GM21528 (cell line): ENCODE measurements around the gene MORF4L1.
"Not testable (repeated sequence)": the region's sequence is repeated elsewhere in the genome, so short reads cannot be mapped to it uniquely, and the experiment has no call there.

Source experiments
- ATAC-seq: cut with Tn5 transposase; IDR thresholded peaks from one replicate; pipeline ENCODE4 v1.9.1; 2021; ENCODE audit warnings: mild to moderate bottlenecking, moderate library complexity; ENCODE audit not compliant: unreplicated experiment, low FRiP score

MORF4L1 gene

GRCh38 chr15:78855746-78856145 is 16.9 kb upstream of the MORF4L1 start:
- ATAC-seq: no peak

DNA sequence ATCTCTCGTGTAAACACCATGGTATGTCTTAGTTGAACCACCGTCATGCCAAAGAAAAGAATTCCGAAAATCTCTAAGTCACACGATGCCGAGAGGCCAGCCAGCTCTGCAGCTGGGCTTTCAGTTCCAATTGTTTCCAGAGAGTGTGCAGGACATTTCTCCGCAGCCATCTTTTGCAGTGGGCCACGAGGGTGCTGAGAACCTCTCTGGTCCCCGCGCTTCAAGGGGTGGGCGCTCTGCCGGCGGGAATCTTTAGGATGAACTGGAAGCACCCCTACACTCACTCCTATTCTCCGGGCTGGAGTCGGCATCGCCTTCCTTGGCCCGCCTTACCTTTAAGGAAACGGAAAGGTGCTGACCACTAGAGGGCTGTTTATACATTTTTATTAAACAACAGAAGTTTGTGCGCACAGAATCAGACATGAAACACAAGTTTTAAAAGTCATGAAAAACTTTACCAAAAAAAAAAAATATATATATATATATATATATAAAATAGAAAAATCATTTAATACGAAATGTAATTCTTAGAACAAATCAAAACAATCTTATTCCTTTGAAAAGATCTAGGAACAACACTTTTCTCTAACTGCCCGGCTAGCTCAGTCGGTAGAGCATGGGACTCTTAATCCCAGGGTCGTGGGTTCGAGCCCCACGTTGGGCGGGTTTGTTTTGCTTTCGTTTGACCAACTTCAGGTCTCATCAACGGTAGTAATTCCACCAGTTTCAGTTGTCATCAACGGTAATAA is 12.5 kb upstream of the MORF4L1 start:
- ATAC-seq: peak; percentile 79

GRCh38 chr15:78865585-78865984 is 7.1 kb upstream of the MORF4L1 start:
- not testable (repeated sequence) for ATAC-seq

- not testable (repeated sequence) for ATAC-seq
Measured at GRCh38 chr15:78866031-78866430, 6.7 kb upstream of the MORF4L1 start.

- no peak for ATAC-seq
Measured at GRCh38 chr15:78866803-78867202, 5.9 kb upstream of the MORF4L1 start.

- ATAC-seq: no peak
Measured at GRCh38 chr15:78868366-78868765, 4.3 kb upstream of the MORF4L1 start.

DNA sequence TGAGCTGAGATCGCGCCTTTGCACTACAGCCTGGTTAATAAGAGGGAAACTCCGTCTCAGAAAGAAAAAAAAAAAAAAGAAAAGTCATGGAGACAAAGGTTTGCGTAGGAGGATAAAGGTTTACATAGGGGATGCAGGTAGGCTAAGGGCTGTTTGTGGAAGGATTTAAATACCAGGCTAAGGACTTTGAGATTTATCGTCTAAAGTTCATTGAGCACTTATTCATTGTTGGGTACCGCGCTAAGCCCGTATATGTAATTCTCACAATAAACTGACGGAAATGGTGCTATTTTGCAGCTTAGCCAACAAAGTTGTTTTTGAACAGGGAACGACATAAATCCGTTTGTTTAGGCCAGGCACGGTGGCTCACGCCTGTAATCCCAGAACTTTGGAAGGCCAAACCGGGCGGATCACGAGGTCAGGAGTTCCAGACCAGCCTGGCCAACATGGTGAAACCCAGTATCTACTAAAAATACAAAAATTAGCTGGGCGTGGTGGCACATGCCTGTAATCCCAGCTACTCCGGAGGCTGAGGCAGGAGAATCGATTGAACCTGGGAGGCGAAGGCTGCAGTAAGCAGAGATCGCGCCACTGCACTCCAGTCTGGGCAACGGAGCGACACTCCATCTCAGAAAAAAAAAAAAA is 1.1 kb upstream of the MORF4L1 start:
- ATAC-seq: not testable (repeated sequence)

DNA sequence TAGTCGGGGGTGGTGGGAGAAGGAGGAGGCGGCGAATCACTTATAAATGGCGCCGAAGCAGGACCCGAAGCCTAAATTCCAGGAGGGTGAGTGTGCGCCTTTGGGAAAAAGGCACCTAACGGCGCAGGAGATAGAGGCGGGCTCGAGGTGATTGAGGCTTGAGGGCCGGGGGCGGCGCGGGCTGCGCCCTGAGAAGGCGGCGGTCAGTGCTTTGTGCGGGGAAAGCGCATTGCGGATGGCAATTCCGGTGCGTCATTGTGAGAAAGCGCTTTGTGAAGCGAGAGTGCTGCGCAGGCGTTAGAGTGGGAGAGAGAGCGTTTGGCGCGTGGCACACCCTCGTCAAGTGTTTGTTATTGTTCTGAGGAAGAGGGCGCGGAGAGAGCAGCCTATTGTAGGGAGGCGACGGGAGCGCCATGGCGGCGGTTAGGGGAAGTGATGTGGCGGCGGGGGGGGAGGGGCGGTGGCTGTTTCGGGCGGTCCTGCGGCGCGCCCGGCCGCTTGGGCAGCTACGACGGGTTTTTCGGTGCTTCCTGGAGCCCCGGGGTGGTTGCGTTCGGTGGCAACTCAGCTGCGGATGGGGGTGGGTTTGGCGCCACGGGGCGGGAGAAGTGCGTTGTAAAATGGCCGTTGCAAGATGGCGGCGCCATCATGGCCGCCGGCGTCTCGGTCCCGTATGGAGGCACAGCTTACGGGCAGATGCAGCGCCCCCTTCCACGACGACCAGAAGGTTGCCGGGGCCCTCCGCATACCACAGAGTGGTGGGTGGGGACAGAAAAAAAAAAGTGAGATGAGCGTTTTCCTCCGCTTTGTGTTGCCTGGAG is 492 bp downstream of the MORF4L1 start:
- ATAC-seq: peak; percentile 72

DNA sequence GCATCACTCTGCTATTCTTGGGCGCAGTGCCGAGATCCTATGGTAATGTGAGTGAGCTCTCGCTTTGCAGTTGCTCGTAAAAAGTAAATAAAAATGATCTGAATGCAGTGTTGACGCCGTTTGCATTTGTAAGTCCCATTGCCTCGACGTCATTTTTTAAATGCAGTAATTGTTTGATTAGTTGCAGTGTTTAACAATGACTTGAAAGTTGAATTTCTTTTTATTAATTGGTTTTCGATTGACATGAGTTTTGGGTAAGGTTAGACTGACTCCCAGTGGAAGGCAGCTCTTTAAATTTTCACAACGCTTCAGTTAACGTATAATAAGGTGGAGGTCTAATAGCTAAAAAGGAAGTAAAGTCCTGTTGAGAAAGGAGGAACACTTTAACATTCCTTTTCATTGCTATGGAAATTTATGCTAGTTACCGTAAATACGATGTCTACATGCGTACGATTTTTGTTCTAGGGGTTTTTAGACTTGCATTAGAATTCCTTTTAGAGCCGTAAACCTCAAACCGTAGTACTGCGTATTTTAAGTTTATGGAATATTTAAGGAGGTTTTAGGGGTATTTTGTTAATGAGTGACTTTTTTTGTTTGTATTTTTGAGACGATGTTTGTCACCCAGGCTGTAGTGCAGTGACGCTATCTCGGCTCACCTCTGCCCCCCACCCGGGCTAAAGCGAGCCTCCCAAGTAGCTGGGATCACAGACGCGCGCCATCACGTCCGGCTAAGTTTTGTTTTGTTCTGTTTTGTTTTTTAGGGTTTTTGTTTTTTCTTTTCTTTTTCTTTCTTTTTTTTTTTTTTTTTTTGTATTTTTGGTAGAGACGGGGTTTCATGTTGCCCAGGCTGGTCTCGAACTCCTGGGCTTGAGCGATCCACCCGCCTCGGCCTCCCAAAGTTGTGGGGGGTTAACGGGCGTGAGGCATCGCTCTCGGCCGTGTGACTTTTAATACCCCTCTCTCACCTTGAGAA is 1.4 kb downstream of the MORF4L1 start:
- no peak for ATAC-seq

GRCh38 chr15:78875107-78875914 is 2.6 kb downstream of the MORF4L1 start:
- ATAC-seq: no peak

- ATAC-seq: not testable (repeated sequence)
Measured at GRCh38 chr15:78876954-78877353, 4.3 kb downstream of the MORF4L1 start.

GRCh38 chr15:78878356-78878755 is 5.7 kb downstream of the MORF4L1 start:
- no peak for ATAC-seq

- ATAC-seq: no peak
Measured at GRCh38 chr15:78879517-78880241, 7.0 kb downstream of the MORF4L1 start.

DNA sequence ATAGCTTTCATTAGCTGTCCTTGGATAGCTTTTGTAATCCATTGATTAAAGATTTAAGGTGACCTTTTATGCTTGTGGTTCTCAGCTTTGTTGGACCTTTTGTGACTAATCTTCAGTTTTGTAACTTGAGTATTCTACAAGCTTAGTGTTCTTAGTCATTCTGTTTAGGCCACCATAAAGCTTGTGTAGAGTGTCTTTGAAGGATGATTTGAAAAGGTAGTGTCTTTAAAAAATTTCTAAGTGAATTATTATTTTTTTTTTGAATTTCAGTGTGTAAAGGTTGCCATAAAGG is 7.5 kb downstream of the MORF4L1 start:
- ATAC-seq: no peak

- ATAC-seq: no peak
Measured at GRCh38 chr15:78880813-78881212, 8.1 kb downstream of the MORF4L1 start.

DNA sequence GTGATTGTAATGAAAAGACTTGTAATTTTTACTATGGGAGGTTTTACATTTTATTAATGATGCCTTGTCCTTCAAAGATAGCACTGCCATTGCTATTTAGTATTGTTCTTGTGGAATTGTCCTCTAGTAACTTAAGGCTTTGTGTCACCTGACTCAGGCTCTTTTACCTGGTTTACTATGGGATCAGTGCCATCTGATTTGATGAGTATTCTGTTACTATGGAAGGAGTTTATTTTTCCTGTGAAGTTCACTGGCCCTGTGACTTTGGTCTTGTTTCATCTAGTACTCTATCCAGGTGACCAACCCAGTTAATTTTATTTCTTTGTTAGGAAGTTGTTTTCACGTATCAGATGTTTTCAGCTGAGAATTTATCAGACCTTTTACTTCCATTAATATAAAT is 9.0 kb downstream of the MORF4L1 start:
- ATAC-seq: no peak

DNA sequence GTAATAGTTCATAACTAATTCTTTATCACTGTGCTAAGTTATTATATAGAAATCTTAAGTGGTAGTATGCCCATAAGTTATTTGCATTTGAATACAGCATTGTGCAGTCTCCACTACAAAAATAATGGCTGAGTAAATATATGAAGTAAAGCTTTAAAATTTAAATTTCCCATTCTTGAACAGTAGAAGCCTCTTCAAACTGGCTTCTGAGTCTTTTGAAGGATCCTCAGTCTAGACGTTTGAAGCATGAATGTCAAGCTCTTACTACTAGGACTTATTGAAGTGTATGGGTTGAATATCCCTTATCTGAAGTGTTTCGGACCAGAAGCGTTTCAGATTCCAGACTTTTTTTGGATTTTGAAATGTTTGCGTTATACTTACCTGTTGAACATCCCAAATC is 16.3 kb downstream of the MORF4L1 start:
- no peak for ATAC-seq

GRCh38 chr15:78893538-78893937 is 20.8 kb downstream of the MORF4L1 start:
- no peak for ATAC-seq

DNA sequence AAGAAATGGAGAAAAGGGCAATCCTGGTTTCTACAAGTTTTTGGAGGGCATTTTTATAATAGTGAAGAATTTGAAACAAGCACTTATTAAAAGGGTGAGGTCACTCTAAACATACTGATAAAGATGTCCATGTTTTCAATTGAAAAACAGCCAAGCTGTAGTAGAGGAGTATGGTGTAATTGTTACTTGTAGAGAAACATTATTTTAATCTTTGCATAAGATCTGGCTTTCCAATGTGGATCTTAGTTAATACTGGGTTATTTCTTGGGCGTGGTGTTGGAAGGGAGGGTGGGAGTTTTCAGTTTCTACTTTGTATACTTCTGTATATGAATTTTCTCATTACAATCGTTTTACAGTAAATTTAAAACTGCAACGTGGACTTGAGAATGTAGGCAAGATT is 22.8 kb downstream of the MORF4L1 start:
- ATAC-seq: no peak
